ENCODE measurements around the gene AQP12B.

Gene AQP12B

GRCh38 chr2:240647503-240648154, 35.1 kb downstream of the AQP12B start:
- DNase-seq = no peak

- no peak for DNase-seq
Measured at GRCh38 chr2:240646900-240647502, 35.7 kb downstream of the AQP12B start.

DNA sequence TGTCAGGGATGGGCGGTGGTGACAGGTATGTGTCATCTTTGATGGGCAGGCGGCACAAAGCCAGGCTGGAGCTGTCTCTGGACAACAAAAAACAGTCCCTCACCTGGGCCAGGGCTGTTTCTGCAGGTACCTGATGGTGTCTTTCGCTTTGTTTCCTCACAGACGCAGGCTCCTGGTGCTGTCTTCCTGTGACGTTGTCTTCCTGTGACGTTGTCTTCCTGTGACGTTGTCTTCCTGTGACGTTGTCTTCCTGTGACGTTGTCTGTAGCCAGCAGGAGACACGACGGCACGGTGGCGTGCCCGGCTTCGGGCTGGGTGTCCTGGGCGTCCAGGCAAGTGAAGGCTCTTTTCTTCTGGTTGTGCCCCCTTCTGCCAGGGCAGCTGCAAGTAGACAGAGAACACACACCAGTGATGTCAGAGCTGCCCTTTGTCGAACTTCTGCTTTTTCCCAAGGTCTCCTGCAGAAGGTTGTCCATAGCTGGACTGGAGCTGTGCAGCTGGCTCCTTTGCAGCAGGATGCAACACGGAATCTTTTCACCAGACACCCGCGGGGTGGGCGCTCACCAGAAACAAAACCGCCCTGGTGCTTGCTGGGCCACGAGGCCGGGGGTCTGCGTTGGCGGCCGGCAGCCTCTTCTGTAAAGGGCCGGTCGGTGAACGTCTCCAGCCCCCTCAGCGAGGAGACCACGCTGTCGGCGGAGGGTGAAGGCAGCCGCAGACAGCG, 36.3 kb downstream of the AQP12B start:
- no peak for DNase-seq

DNA sequence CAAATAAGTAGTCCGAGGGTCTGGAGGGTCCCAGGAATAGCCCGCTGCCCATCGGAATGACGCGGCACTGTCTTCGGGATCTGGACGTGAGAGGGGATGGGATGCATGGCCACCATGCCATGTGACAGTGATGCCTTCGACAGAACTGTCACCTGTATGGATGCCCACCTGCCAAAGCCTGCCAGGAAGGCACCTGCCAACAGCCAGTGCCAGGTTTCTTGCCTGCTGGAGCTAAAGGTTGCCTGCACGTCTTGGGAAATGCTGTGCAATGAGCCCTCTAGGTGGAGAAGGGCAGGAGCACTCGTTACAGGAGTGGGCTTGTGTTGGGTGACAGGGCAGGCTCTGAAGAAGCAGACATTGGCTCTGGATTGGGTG, 36.9 kb downstream of the AQP12B start:
- DNase-seq = no peak

DNA sequence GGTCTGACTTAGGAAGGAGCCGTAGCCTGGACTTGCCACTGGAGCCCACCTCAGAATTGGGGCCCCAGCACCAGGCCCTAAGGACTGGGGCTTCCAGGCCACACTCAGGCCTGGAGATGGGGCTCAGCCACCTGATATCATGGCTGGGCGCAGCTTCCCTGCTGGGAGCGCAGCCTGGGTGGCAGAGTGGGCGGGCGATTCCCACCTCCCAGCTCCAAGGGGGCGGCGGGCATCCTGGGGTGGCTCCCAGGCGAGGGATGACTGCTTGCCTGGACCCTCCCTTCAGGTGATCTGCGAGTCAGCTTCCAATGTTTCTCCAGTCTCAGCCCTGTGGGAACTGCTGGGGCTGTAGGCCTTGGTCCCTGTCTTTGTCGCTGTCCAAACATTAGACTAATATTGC, 37.3 kb downstream of the AQP12B start:
- DNase-seq = no peak

DNA sequence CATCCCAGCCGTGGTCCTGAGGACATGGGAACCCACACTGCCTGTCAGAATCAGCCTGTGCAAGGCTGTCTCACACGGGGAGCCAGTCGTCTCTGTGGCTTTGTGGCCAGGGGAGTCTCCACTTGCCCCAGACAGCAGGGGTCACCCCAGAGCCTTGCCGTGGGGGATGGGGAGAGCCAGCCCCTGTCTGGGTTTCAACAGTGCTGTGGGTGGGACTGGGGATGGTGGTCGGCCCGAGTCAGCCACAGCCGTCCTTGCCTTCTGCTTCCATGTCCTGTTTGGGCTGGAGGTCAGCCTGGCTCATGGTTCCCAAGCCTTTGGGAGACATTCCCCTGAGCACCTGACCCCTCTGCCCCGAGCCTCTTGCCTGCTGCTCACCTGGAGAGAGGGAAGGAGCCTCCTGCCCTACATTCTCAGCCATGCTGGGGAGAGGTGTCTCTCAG, 37.8 kb downstream of the AQP12B start:
- no peak for DNase-seq

DNA sequence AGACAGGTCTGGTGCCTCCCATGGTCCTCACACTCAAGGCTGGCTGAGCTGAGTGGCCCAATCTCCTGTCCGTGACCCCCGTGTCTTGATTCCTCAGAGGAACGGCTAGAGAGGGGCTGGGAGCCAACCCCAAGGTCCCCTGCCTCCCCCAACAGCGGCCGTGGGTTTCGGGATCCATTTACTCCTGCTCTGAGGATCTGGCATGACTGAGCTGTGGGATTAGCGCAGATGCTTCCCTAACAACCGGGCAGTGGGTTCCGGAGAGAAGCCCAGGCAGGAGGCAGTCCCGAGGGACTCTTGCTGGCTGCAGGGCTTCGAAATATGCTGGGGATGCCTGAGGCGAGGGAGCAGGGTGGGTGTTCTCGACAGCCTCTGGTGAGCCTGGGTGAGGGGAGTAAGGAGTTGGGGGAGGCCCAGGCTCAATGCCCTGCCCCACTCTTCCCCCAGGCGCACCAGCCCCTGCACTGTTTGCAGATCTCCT, 38.5 kb downstream of the AQP12B start:
- no peak for DNase-seq

GRCh38 chr2:240643811-240644150, 38.9 kb downstream of the AQP12B start:
- no peak for DNase-seq

DNA sequence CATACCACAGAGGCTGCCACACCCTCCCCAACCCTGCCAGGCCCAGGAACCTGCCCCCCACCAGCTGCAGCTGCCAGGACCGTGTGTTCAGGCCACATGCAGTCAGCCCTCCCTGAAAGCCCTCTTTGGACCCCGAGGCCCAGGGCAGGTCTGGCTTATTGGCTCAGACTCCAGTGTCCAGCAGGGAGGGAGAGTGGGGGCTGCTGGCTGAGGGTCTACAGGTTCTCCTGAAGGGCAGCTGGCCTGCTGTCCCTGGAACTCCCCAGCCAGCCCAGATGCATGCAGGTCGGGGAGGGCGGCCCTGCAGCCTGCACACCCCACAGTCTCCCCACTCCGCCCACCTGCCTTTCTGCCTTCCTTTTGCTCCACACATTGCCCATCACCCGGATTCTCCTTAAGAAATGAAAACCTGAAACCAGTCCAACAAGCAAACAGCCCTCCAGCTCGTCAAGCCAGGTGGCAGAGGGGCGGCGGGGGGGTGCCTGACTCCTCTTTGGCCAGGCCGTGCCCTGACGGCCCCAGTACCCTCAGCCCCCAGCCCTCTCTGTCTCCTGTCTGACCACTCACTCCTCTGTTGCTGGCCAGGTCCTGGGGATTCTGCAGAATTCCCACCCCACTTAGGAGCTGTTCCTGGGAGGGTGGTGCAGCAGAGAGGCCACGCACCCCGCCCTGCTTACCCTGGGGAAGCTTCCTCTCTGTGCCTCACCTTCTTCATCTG, 39.4 kb downstream of the AQP12B start:
- no peak for DNase-seq

GRCh38 chr2:240642806-240643092, 39.9 kb downstream of the AQP12B start:
- DNase-seq = no peak

GRCh38 chr2:240642061-240642805, 40.5 kb downstream of the AQP12B start:
- DNase-seq = no peak

GRCh38 chr2:240640939-240641338, 41.7 kb downstream of the AQP12B start:
- DNase-seq = peak; percentile 27

- no peak for DNase-seq
Measured at GRCh38 chr2:240639566-240639965, 43.1 kb downstream of the AQP12B start.

- no peak for DNase-seq
Measured at GRCh38 chr2:240638512-240639160, 44.0 kb downstream of the AQP12B start.

- no peak for DNase-seq
Measured at GRCh38 chr2:240637901-240638345, 44.8 kb downstream of the AQP12B start.

DNA sequence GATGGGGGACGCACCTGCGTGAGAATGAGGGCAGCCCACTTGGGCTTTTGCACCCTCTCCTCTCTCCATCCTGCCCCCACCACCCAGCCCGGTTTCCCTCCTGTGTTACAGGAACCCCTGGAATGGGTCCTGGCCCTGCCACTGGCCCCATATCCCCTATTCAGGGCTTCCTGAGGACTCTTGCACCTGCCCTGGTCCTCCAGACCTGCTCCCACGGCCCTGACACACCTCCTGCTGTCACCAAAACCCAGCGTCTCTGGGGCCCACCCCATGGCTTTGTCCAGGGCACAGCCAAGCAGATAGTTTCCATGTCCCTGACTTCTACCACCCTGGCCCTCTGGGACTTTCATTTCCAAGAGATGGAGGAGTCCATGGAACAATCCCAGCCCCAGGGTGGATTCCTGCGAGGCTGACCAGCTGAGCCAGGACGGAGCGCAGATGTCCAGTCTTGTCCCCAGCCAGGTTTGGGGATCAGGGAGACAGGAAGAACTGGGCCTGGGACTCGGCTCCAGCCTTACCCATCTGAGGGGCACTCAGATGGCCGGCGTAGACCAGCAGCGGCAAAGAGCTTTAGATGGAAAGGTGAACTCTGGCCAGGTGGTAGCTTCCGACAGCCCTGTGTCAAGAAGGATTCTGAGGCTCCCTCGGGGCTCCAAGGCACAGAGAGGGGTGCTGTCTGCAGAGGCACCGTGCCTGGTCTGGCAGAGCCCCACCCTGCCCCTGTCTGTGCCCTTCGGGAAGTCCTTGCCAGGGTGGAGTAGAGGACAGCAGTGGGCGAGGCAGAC, 45.4 kb downstream of the AQP12B start:
- DNase-seq = no peak

DNA sequence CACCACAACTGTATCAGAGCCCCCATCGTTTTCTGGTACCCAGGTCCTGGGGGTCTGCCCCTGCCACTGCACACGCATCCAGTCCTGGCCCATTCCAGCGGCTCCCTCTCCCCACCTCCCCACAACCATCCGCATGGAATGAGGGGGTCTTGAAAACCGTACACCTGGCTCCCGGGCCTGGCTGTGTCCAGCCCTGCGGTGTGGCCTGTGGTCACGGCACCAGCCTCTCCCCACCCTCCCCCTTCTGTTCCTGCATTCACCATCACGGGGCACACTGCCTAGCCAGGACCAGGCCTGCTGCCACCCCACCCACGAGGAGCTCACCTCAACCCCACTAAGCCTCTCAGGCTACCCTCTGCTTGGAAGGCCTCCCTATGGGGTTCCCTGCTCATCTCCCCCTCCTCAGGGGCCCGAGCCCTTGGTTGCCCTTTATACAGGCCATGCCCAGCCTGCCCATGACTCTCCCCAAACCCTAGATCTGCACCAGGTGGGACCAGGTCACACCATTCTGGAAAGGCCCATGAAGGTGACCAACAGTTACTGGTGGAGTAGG, 46.0 kb downstream of the AQP12B start:
- DNase-seq = no peak

DNA sequence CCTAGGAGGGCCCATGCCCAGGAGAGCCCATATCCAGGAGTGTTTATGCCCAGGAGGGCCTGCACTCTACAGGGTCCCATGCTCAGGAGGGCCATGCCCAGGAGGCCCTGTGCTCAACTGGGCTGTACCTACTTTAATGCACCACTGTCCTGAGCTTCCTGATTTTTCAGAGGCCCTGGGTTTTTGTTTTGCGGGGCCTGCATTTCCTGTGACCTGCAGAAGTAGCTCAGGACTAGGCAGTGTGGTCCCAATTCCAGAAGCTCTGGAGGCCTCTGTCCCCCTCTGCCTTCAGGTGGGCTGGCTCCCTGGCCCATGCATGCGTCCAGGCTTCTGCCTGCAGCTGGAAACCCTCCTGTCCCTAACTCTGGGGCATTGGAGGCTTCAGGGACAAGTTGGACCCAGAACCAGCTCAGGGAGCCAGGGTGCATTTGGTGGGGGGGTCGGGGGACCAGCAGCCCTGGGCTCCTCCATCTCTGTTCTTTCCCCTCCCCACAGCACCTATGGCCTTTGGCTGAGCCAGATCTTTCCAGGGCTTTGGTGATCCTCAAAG, 46.6 kb downstream of the AQP12B start:
- DNase-seq = no peak

DNA sequence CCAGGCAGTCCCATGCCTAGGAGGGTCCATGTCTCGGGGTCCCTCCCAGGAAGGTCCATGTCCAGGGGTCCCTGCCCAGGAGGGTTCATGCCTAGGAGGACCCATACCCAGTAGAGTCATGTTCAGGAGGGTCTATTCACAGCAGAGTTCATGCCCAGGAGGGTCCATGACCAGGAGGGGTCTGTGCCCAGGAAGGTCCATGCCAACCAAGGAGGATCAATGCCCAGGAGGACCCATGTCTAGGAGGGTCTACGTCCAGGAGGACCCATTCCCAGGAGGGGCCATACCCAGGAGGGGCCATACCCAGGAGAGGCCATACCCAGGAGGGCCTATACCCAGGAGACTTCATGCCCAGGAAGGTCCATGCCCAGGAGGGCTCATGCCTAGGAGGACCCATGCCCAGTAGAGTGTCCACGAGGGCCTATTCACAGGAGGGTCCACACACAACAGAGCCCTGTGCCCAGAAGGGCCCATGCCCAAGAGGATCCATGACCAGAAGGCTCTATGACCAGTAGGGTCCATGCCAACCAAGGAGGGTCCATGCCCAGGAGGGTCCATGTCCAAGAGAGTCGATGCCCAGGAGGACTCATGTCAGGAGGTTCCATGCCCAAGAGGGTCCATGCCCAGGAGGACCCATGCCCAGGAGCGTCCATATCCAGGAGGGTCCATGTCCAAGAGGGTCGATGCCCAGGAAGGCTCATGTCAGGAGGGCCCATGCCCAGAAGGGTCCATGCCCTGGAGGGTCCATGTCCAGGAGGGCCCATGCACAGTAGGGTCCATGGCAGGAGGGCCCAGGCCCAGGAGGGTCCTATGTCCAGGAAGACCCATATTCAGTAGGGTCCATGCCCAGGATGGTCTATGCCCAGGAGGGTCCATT, 47.3 kb downstream of the AQP12B start:
- no peak for DNase-seq

DNA sequence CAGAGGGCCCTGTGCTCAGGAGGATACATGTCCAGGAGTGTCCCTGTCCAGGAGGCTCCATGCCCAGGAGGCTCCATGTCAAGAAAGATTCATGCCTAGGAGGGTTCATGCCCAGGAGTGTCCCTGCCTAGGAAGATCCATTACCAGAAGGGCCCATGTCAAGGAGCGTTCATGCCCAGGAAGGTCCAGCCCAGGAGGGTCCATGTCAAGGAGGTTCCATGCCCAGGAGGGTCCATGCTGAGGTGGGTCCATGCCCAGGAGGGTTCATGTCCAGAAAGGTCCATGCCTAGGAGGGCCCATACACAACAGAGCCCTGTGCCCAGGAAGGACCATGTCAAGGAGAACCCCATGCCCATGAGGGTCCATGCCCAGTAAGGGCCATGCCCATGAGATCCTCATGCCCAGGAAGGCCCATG, 50.4 kb downstream of the AQP12B start:
- DNase-seq = no peak

Measured in activated CD8-positive, alpha-beta memory T cell treated with anti-CD3 and anti-CD28 coated beads, Interleukin-2, amount 50 U/mL, for 4 hours (primary cell).